Vagina (tissue), 2 donors: ENCODE measurements around the gene MAOB. TPM values are rescaled to one million over a fixed set of nuclear protein-coding genes. Genes with fewer than 3 reads are reported as not detected.

Source experiments
- DNase-seq, 2 donors: peaks; one replicate each; pipeline ENCODE4 v3.0.0-alpha.2; 2017; ENCODE audit errors: extremely low spot score in 2 of 2
- H3K27ac ChIP-seq: fragments of 200-600 bp; sonication (generic); one replicate; pipeline ENCODE4 v1.5.1; 2019
- H3K27me3 ChIP-seq: fragments of 200-600 bp; sonication (generic); one replicate; pipeline ENCODE4 v1.5.1; 2019
- H3K36me3 ChIP-seq, 2 donors: fragments of 200-600 bp; sonication (generic); one replicate each; pipeline ENCODE4 v1.5.1; 2017 to 2019
- H3K4me1 ChIP-seq: fragments of 200-600 bp; sonication (generic); one replicate; pipeline ENCODE4 v1.5.1; 2019
- H3K4me3 ChIP-seq, 2 donors: fragments of 200-600 bp; sonication (generic); 1 replicate in 1 of 2; 2 replicates in 1 of 2; pipeline ENCODE4 v1.5.1; 2016 to 2019
- H3K9me3 ChIP-seq: fragments of 200-600 bp; sonication (generic); one replicate; pipeline ENCODE4 v1.5.1; 2019
- POLR2A ChIP-seq, 2 donors: fragments of 450-650 bp; IDR thresholded peaks; one replicate each; pipeline ENCODE4 v1.6.1; 2017; ENCODE audit warnings: antibody characterized with exemption in 2 of 2, mild to moderate bottlenecking in 2 of 2, moderate library complexity in 2 of 2
- POLR2AphosphoS5 ChIP-seq, 2 donors: sonication (generic); formaldehyde crosslinking; IDR thresholded peaks; one replicate each; pipeline ENCODE4 v1.9.0; 2017; ENCODE audit warnings: antibody characterized with exemption in 2 of 2, mild to moderate bottlenecking in 2 of 2, low read depth in 1 of 2; ENCODE audit not compliant: insufficient read depth in 1 of 2
- intact Hi-C: fragments of 100-400 bp; cut with DNase I; formaldehyde crosslinking; loops from one replicate; pipeline ENCODE4 v1.15.1; 2023
- total RNA-seq: library from RNA; depleted of rRNA; stranded (reverse); fragments of >200 nt; gene quantifications from one replicate; pipeline ENCODE4 v1.2.3, GENCODE V29; 2016
- TF ChIP-seq, protein P1 (sequence below), 3 experiments: fragments of 450-650 bp in 2 of 3; fragments of 200-600 bp in 1 of 3; sonication (generic) in 1 of 3; IDR thresholded peaks; one replicate each; pipeline ENCODE4 v1.5.1; 2017 to 2019; ENCODE audit warnings: antibody characterized with exemption in 3 of 3, mild to moderate bottlenecking in 2 of 3, moderate library complexity in 2 of 3

Gene MAOB
- total RNA-seq, 1 donor from 2014 or later = 13.8 TPM

DNA sequence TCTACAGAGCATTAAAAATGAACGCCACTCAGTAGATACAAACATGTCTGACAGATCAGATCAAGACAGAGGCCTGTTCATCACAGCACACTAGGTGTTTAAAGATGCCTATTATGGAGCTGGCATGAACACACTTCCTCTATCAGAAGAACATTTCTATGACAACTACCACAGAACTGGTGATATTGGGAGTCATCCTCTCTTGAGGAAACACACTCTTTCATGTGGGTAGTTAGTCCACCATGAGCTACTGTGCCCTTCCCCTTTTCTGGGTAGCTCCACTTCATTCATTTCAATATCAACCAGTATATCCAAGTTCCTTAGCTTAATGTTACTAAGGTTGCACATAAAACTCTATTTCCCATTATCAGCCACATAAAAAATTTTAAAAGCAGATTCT, 46.7 kb downstream of the MAOB start:
- intact Hi-C loops = no loop called here
- H3K27me3 ChIP-seq = peaks cover 3% of the 10 kb centered on the region
- DNase-seq = no peak
- TF ChIP-seq POLR2AphosphoS5 (IDR thresholded peaks at IDR 0.05; ENCODE audit: insufficient read depth in 1 of 2, low read depth in 1 of 2) (no peak), POLR2A (IDR thresholded peaks at IDR 0.05) (no peak)
- TF ChIP-seq, protein P1, sequence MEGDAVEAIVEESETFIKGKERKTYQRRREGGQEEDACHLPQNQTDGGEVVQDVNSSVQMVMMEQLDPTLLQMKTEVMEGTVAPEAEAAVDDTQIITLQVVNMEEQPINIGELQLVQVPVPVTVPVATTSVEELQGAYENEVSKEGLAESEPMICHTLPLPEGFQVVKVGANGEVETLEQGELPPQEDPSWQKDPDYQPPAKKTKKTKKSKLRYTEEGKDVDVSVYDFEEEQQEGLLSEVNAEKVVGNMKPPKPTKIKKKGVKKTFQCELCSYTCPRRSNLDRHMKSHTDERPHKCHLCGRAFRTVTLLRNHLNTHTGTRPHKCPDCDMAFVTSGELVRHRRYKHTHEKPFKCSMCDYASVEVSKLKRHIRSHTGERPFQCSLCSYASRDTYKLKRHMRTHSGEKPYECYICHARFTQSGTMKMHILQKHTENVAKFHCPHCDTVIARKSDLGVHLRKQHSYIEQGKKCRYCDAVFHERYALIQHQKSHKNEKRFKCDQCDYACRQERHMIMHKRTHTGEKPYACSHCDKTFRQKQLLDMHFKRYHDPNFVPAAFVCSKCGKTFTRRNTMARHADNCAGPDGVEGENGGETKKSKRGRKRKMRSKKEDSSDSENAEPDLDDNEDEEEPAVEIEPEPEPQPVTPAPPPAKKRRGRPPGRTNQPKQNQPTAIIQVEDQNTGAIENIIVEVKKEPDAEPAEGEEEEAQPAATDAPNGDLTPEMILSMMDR (IDR thresholded peaks at IDR 0.05) = no peak
- no peak overlapping the region for H3K4me3 ChIP-seq
- H3K36me3 ChIP-seq = no peaks in the 10 kb centered on the region
- H3K9me3 ChIP-seq = no peaks in the 10 kb centered on the region
- H3K4me1 ChIP-seq = no peaks in the 10 kb centered on the region
- no peak overlapping the region for H3K27ac ChIP-seq

DNA sequence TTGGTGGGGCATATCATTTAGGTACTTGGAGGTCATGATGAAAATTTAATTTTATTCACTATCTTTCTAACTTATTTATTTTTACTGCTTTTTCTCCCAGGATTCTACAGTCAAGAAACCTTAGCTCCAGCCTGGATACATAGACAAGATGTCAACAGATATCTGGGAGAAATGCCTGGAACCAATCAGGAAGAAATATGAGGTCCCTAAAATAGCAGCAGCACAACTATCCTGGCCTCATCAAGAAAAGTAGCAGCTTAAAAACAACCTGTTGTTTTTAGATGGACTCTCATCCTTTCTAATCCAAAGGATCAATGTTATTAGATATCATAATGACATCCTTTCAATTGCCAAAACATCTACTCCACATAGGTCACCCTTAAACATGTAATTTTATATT, 54.5 kb downstream of the MAOB start:
- Histone ChIP-seq H3K27me3 (no peaks in the 10 kb centered on the region), H3K4me3 (no peak overlapping the region), H3K27ac (no peak overlapping the region), H3K4me1 (no peaks in the 10 kb centered on the region), H3K9me3 (no peaks in the 10 kb centered on the region), H3K36me3 (no peaks in the 10 kb centered on the region)
- no peak for TF ChIP-seq POLR2A (IDR thresholded peaks at IDR 0.05)
- TF ChIP-seq, protein P1 (IDR thresholded peaks at IDR 0.05) = no peak
- no peak for TF ChIP-seq POLR2AphosphoS5 (IDR thresholded peaks at IDR 0.05; ENCODE audit: insufficient read depth in 1 of 2, low read depth in 1 of 2)
- DNase-seq = no peak
- intact Hi-C loops = no loop called here

DNA sequence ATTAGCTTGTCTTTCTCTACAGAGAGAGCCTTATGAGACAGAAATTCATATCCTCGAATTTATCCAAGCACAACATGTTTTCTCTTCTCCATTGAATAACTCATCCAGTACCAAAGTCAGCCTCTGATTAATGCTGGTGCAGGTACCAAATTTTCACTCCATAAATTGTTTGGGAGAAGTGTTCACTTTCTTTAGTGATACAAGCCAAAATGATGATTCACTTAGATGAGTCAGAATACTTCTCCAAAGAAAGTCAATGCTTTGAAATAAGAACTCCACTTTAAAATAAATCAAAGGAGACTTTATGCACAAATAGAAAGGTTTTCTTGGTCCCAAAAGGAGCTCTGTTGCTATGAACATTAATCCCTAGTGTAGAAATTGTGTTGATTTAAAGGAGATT, 60.2 kb downstream of the MAOB start:
- intact Hi-C loops = no loop called here
- Histone ChIP-seq H3K4me1 (peaks cover 5% of the 10 kb centered on the region), H3K4me3 (no peak overlapping the region), H3K27me3 (no peaks in the 10 kb centered on the region), H3K36me3 (no peaks in the 10 kb centered on the region), H3K9me3 (no peaks in the 10 kb centered on the region), H3K27ac (no peak overlapping the region)
- TF ChIP-seq POLR2A (IDR thresholded peaks at IDR 0.05) (no peak), POLR2AphosphoS5 (IDR thresholded peaks at IDR 0.05; ENCODE audit: insufficient read depth in 1 of 2, low read depth in 1 of 2) (peak in 1 of 2 donors; percentile 38)
- no peak for DNase-seq

DNA sequence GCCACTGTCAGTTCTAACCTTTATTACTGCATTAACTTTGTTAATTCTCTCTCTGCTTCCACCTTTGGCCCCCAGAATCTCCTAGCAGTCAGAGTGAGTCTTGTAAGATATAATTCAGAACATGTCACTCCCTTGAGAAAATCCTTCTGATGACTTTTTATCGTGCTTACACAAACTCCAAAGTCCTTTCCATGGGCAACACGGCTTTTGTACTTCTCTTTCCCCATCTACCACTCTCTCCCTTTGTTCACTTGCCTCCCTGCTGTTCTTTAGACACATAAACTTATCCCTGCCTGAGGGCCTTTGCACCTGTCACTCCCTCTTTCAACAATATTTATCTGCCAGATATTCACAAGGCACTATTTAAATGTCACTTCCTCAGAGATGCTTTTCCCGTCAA, 64.8 kb downstream of the MAOB start:
- Histone ChIP-seq H3K4me1 (peaks cover 2% of the 10 kb centered on the region), H3K27ac (no peak overlapping the region), H3K27me3 (no peaks in the 10 kb centered on the region), H3K36me3 (no peaks in the 10 kb centered on the region), H3K9me3 (no peaks in the 10 kb centered on the region), H3K4me3 (no peak overlapping the region)
- intact Hi-C loops = no loop called here
- DNase-seq = no peak
- TF ChIP-seq POLR2AphosphoS5 (IDR thresholded peaks at IDR 0.05; ENCODE audit: insufficient read depth in 1 of 2, low read depth in 1 of 2) = no peak

DNA sequence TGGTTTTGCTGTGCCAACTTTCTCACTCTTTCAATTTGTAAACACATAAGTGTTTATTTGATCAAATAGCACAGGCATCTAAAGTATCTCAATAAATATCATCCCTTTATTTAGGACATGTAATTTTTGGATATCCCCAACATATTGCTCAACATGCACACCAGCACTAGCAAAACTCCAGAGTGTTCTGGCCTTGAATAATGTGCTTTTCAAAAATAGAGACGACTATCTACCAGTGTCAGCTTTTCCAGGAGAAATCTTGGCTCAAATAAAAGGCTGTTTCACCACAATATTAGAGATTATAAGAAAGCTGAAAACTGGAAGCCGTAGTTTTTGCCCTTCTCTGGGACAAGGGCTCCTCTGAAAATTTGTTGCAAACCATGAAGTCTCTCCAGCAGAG, 67.0 kb downstream of the MAOB start:
- intact Hi-C loops = no loop called here
- no peaks in the 10 kb centered on the region for H3K9me3 ChIP-seq
- H3K4me3 ChIP-seq = no peak overlapping the region
- H3K27me3 ChIP-seq = no peaks in the 10 kb centered on the region
- TF ChIP-seq, protein P1 (IDR thresholded peaks at IDR 0.05) = no peak
- TF ChIP-seq POLR2AphosphoS5 (IDR thresholded peaks at IDR 0.05; ENCODE audit: insufficient read depth in 1 of 2, low read depth in 1 of 2) = no peak
- TF ChIP-seq POLR2A (IDR thresholded peaks at IDR 0.05) = no peak
- H3K36me3 ChIP-seq = no peaks in the 10 kb centered on the region
- no peak for DNase-seq
- no peaks in the 10 kb centered on the region for H3K4me1 ChIP-seq
- H3K27ac ChIP-seq = no peak overlapping the region

DNA sequence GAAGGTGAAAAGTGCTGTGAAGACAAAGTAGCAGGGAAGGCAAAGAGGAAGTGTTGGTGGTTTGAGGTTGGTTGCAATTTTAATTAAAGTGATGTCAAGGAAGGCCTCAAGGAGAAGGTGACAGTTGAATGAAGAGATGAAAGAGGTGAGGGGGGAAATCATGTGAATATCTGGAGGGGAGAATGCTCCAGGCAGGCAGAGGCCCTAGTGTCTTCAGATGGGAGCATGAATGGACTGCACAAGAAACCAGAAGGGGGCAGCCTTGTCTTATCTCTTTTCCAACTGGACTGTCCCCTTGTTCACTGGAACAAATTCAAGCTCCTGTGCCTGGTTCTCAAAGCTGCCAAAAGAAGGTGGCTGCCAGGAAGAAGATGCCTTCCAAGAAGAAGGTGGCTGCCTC, 68.4 kb downstream of the MAOB start:
- TF ChIP-seq POLR2AphosphoS5 (IDR thresholded peaks at IDR 0.05; ENCODE audit: insufficient read depth in 1 of 2, low read depth in 1 of 2) (no peak), POLR2A (IDR thresholded peaks at IDR 0.05) (no peak)
- TF ChIP-seq, protein P1 (IDR thresholded peaks at IDR 0.05) = no peak
- Histone ChIP-seq H3K27me3 (no peaks in the 10 kb centered on the region), H3K36me3 (no peaks in the 10 kb centered on the region), H3K27ac (no peak overlapping the region), H3K4me3 (no peak overlapping the region), H3K4me1 (no peaks in the 10 kb centered on the region), H3K9me3 (no peaks in the 10 kb centered on the region)
- no peak for DNase-seq
- intact Hi-C loops = no loop called here
